NCI-H2107 (cell line): ENCODE results near the gene PTGDR.

Experiments
- DNase-seq: peaks from one replicate; lab custom pipeline; 2025; lab: John Stamatoyannopoulos, UW

PTGDR gene

GRCh38 chr14:52267501-52268278, at the start of gene PTGDR:
PTGDR (plus strand) TSS chr14:52267698; CDS start chr14:52267815, 117 bp downstream.
- no peak for DNase-seq

- DNase-seq: no peak
Observed at GRCh38 chr14:52219488-52220084, 47.9 kb upstream of the PTGDR start.

GRCh38 chr14:52220924-52221811, 46.3 kb upstream of the PTGDR start:
- no peak for DNase-seq

- no peak for DNase-seq
Observed at GRCh38 chr14:52222901-52223300, 44.6 kb upstream of the PTGDR start.

GRCh38 chr14:52227619-52228222, 39.8 kb upstream of the PTGDR start:
- DNase-seq: no peak

GRCh38 chr14:52233693-52234092, 33.8 kb upstream of the PTGDR start:
- no peak for DNase-seq

- no peak for DNase-seq
Observed at GRCh38 chr14:52235434-52235833, 32.1 kb upstream of the PTGDR start.

- no peak for DNase-seq
Observed at GRCh38 chr14:52235866-52236510, 31.5 kb upstream of the PTGDR start.

GRCh38 chr14:52238682-52239081, 28.8 kb upstream of the PTGDR start:
- no peak for DNase-seq

- no peak for DNase-seq
Observed at GRCh38 chr14:52240623-52241022, 26.9 kb upstream of the PTGDR start.

- DNase-seq: no peak
Observed at GRCh38 chr14:52241087-52241793, 26.3 kb upstream of the PTGDR start.

GRCh38 chr14:52244328-52244727, 23.2 kb upstream of the PTGDR start:
- no peak for DNase-seq

- no peak for DNase-seq
Observed at GRCh38 chr14:52244997-52245396, 22.5 kb upstream of the PTGDR start.

- DNase-seq: no peak
Observed at GRCh38 chr14:52248057-52248456, 19.4 kb upstream of the PTGDR start.

- DNase-seq: no peak
Observed at GRCh38 chr14:52251724-52252123, 15.8 kb upstream of the PTGDR start.

- no peak for DNase-seq
Observed at GRCh38 chr14:52253503-52253902, 14.0 kb upstream of the PTGDR start.

GRCh38 chr14:52254086-52254485, 13.4 kb upstream of the PTGDR start:
- DNase-seq: no peak

GRCh38 chr14:52258783-52259182, 8.7 kb upstream of the PTGDR start:
- no peak for DNase-seq

GRCh38 chr14:52259434-52259833, 8.1 kb upstream of the PTGDR start:
- no peak for DNase-seq

- no peak for DNase-seq
Observed at GRCh38 chr14:52262600-52262999, 4.9 kb upstream of the PTGDR start.

GRCh38 chr14:52263190-52263589, 4.3 kb upstream of the PTGDR start:
- no peak for DNase-seq
